PC-3 (cell line): ENCODE results near the gene TNFSF9. TPM values are rescaled to one million over a fixed set of nuclear protein-coding genes. Genes with fewer than 3 reads are reported as not detected.

Source experiments
- ATAC-seq: fragments of 200-7000 bp; cut with Tn5 transposase; 2 replicates; pipeline ENCODE4 v1.9.1; 2020; ENCODE audit warnings: mild to moderate bottlenecking, moderate library complexity
- BruUV-seq: library from RNA; stranded (reverse); fragments of 400-500 nt; replicated peaks from 2 replicates; lab custom pipeline; 2021; lab: Mats Ljungman, UMichigan
- CTCF ChIA-PET: fragments of 300-600 bp; sonication (Branson Sonifier 250); formaldehyde crosslinking; loops from one replicate; lab custom pipeline; 2022; ENCODE audit warnings: antibody characterized with exemption; lab: Charles Lee
- POLR2A ChIA-PET: fragments of 300-600 bp; sonication (Branson Sonifier 250); formaldehyde crosslinking; loops from one replicate; lab custom pipeline; 2022; ENCODE audit warnings: antibody characterized with exemption; ENCODE audit not compliant: unreplicated experiment; lab: Charles Lee
- DNase-seq: peaks from one replicate; pipeline ENCODE4 v3.0.0-alpha.2; 2015
- H2AFZ ChIP-seq: fragments of 300-600 bp; sonication (generic); 2 replicates; pipeline ENCODE4 v1.6.0; 2016; ENCODE audit warnings: antibody characterized with exemption, low read length
- H3F3A ChIP-seq: fragments of 300-600 bp; sonication (generic); one replicate; pipeline ENCODE4 v1.6.0; 2017; ENCODE audit warnings: antibody characterized with exemption, low read length, control low read depth, mild to moderate bottlenecking; ENCODE audit not compliant: unreplicated experiment
- H3K27ac ChIP-seq: fragments of 300-600 bp; sonication (generic); 2 replicates; pipeline ENCODE4 v1.5.1; 2016; ENCODE audit warnings: mild to moderate bottlenecking, low read length
- H3K27me3 ChIP-seq: fragments of 300-600 bp; sonication (generic); 2 replicates; pipeline ENCODE4 v1.6.1; 2016; ENCODE audit warnings: low read length, mixed read lengths
- H3K36me3 ChIP-seq: fragments of 300-600 bp; sonication (generic); 2 replicates; pipeline ENCODE4 v1.6.1; 2016; ENCODE audit warnings: low read depth, mixed run types, low read length, mixed read lengths
- H3K4me1 ChIP-seq: fragments of 300-600 bp; sonication (generic); 2 replicates; pipeline ENCODE4 v1.5.1; 2016; ENCODE audit warnings: low read length; ENCODE audit not compliant: insufficient read depth
- H3K4me2 ChIP-seq: fragments of 300-600 bp; sonication (generic); 2 replicates; pipeline ENCODE4 v1.6.0; 2016; ENCODE audit warnings: low read length
- H3K4me3 ChIP-seq: fragments of 300-600 bp; sonication (generic); 2 replicates; pipeline ENCODE4 v1.5.1; 2016; ENCODE audit warnings: mild to moderate bottlenecking, low read length, mixed read lengths
- H3K79me2 ChIP-seq: fragments of 300-600 bp; sonication (generic); 2 replicates; pipeline ENCODE4 v1.6.1; 2017; ENCODE audit warnings: low read length, mixed read lengths
- H3K9ac ChIP-seq: fragments of 300-600 bp; sonication (generic); 2 replicates; pipeline ENCODE4 v1.6.0; 2016; ENCODE audit warnings: mild to moderate bottlenecking, low read length
- H3K9me2 ChIP-seq: fragments of 300-600 bp; sonication (generic); replicated peaks from 2 replicates; pipeline ENCODE4 v1.6.1; 2016; ENCODE audit warnings: mixed run types, low read length, mixed read lengths
- H3K9me3 ChIP-seq: fragments of 300-600 bp; sonication (generic); 2 replicates; pipeline ENCODE4 v1.6.1; 2016; ENCODE audit warnings: low read length, mixed read lengths
- H4K20me1 ChIP-seq: fragments of 300-600 bp; sonication (generic); 2 replicates; pipeline ENCODE4 v1.6.1; 2016; ENCODE audit warnings: low read length, mixed read lengths
- EZH2 ChIP-seq: fragments of 300-600 bp; sonication (generic); IDR thresholded peaks from one replicate; pipeline ENCODE4 v1.6.1; 2017; ENCODE audit warnings: antibody characterized with exemption, mild to moderate bottlenecking, low read length; ENCODE audit not compliant: unreplicated experiment
- EZH2phosphoT487 ChIP-seq: fragments of 300-600 bp; sonication (generic); IDR thresholded peaks from 2 replicates; pipeline ENCODE4 v1.6.1; 2018; ENCODE audit warnings: mild to moderate bottlenecking, antibody characterized with exemption, low read length, borderline replicate concordance
- intact Hi-C: fragments of 100-400 bp; cut with micrococcal nuclease; formaldehyde crosslinking; loops from 2 replicates; pipeline ENCODE4 v1.9.0; 2023
- total RNA-seq: library from RNA; depleted of rRNA; stranded (reverse); fragments of >200 nt; gene quantifications from 2 replicates; pipeline ENCODE4 v1.2.3, GENCODE V29; 2014
- TF ChIP-seq, protein P1 (sequence below): fragments of 300-600 bp; sonication (generic); conservative IDR thresholded peaks from 2 replicates; pipeline ENCODE4 v1.5.1; 2017; ENCODE audit warnings: antibody characterized with exemption, low read depth, mild to moderate bottlenecking, low read length

The TNFSF9 gene
- total RNA-seq, 1 experiment from 2014 or later = 9.6 TPM

GRCh38 chr19:6484831-6485230 lies 46.0 kb upstream of the TNFSF9 start:
- ATAC-seq (no peak), DNase-seq (no peak)
- Histone ChIP-seq H3K4me1 (no peaks in the 10 kb centered on the region), H3K9ac (no peak overlapping the region), H3K27me3 (0 out of 2 replicates have a peak, but pooled peaks cover 3% of the 10 kb centered on the region), H3K9me3 (no peaks in the 10 kb centered on the region), H3K4me2 (no peak overlapping the region), H3K9me2 (no peaks in the 10 kb centered on the region), H3F3A (no peaks in the 10 kb centered on the region), H3K27ac (no peak overlapping the region), H3K79me2 (no peaks in the 10 kb centered on the region), H2AFZ (no peak overlapping the region), H3K36me3 (no peaks in the 10 kb centered on the region), H3K4me3 (no peak overlapping the region), H4K20me1 (no peaks in the 10 kb centered on the region)
- intact Hi-C loops = no loop called here
- TF ChIP-seq, protein P1, sequence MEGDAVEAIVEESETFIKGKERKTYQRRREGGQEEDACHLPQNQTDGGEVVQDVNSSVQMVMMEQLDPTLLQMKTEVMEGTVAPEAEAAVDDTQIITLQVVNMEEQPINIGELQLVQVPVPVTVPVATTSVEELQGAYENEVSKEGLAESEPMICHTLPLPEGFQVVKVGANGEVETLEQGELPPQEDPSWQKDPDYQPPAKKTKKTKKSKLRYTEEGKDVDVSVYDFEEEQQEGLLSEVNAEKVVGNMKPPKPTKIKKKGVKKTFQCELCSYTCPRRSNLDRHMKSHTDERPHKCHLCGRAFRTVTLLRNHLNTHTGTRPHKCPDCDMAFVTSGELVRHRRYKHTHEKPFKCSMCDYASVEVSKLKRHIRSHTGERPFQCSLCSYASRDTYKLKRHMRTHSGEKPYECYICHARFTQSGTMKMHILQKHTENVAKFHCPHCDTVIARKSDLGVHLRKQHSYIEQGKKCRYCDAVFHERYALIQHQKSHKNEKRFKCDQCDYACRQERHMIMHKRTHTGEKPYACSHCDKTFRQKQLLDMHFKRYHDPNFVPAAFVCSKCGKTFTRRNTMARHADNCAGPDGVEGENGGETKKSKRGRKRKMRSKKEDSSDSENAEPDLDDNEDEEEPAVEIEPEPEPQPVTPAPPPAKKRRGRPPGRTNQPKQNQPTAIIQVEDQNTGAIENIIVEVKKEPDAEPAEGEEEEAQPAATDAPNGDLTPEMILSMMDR = no peak
- TF ChIP-seq EZH2phosphoT487 (no peak), EZH2 (no peak)
- ChIA-PET CTCF (no interaction called here), POLR2A (no interaction called here)
- BruUV-seq = no TSS peak

- Histone ChIP-seq H3K36me3 (no peaks in the 10 kb centered on the region), H3K27ac (no peak overlapping the region), H3K4me3 (no peak overlapping the region), H3K4me2 (peak overlapping the region; percentile 7; the same call in 1 of the 2 replicates), H3F3A (no peaks in the 10 kb centered on the region), H3K9ac (no peak overlapping the region), H3K9me2 (no peaks in the 10 kb centered on the region), H3K79me2 (no peaks in the 10 kb centered on the region), H3K4me1 (no peaks in the 10 kb centered on the region), H4K20me1 (no peaks in the 10 kb centered on the region), H3K27me3 (0 out of 2 replicates have a peak, but pooled peaks cover 5% of the 10 kb centered on the region), H3K9me3 (no peaks in the 10 kb centered on the region), H2AFZ (peak overlapping the region; percentile 4; the same call in 1 of the 2 replicates)
- intact Hi-C loops = no loop called here
- DNase-seq (no peak), ATAC-seq (no peak)
- CTCF ChIA-PET = no interaction called here
- TF ChIP-seq EZH2phosphoT487 = no peak
- TF ChIP-seq, protein P1 = no peak
- no peak for TF ChIP-seq EZH2
- POLR2A ChIA-PET = no interaction called here
- BruUV-seq = no TSS peak
Measured at GRCh38 chr19:6489278-6490061, 41.4 kb upstream of the TNFSF9 start.

DNA sequence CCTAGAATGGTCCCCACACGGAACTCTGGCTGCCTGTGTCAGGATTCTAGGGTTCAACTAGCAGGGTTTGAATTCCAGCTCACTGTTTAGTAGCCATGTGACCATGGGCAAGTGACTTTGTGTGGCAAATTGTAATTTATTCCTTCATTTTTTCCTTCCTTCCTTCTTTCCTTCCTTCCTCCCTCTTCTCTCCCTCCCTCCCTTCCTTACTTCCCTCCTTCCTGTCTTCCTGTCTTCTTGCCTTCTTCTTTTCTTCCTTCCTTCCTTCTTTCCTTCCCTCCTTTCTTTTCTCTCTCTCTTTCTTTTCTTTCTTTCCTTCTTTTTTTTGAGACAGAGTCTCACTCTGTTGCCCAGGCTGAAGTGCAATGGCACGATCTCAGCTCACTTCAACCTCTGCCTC lies 40.7 kb upstream of the TNFSF9 start:
- BruUV-seq = no TSS peak
- Histone ChIP-seq H3K9me2 (no peaks in the 10 kb centered on the region), H3K79me2 (no peaks in the 10 kb centered on the region), H2AFZ (no peak overlapping the region), H3K36me3 (no peaks in the 10 kb centered on the region), H3K9ac (no peak overlapping the region), H3K27ac (no peak overlapping the region), H3K4me3 (no peak overlapping the region), H4K20me1 (no peaks in the 10 kb centered on the region), H3K4me1 (no peaks in the 10 kb centered on the region), H3F3A (no peaks in the 10 kb centered on the region), H3K4me2 (no peak overlapping the region), H3K9me3 (no peaks in the 10 kb centered on the region), H3K27me3 (0 out of 2 replicates have a peak, but pooled peaks cover 5% of the 10 kb centered on the region)
- no peak for ATAC-seq
- no peak for DNase-seq
- ChIA-PET POLR2A (no interaction called here), CTCF (no interaction called here)
- TF ChIP-seq EZH2phosphoT487 (no peak), EZH2 (no peak)
- TF ChIP-seq, protein P1 = no peak
- intact Hi-C loops = no loop called here
